Pancreas (tissue), 10 donors: Measurements from ENCODE around the gene TLR2. TPM values are rescaled to one million over a fixed set of nuclear protein-coding genes. Genes with fewer than 3 reads are reported as not detected.

Source experiments
- ATAC-seq, 4 donors: fragments of 200-7000 bp; cut with Tn5 transposase; one replicate each; pipeline versions ENCODE4 v1.8.0 to v1.9.1; 2020; ENCODE audit warnings: mild to moderate bottlenecking in 4 of 4, moderate library complexity in 4 of 4
- DNase-seq, 6 donors: peaks; one replicate each; pipeline ENCODE4 v3.0.0-alpha.2; 2020
- FAIRE-seq: peaks from 2 replicates; lab custom pipeline; 2012; peaks lifted over from hg19 to GRCh38; lab: Jason Lieb, UNC
- H3K27ac ChIP-seq, 4 donors: fragments of 200-600 bp; sonication (generic); 1 replicate in 3 of 4; 2 replicates in 1 of 4; pipeline versions ENCODE4 v1.5.0 to v1.8.0; 2020
- H3K27me3 ChIP-seq, 4 donors: fragments of 200-600 bp; one replicate each; pipeline ENCODE4 v1.8.0; 2021
- H3K36me3 ChIP-seq, 3 donors: fragments of 200-600 bp; sonication (generic) in 1 of 3; one replicate each; pipeline versions ENCODE4 v1.5.0 to v1.8.0; 2020 to 2021
- H3K4me1 ChIP-seq, 3 donors: fragments of 200-600 bp; one replicate each; pipeline ENCODE4 v1.8.0; 2021
- H3K4me3 ChIP-seq, 4 donors: fragments of 200-600 bp; sonication (generic) in 2 of 4; one replicate each; pipeline versions ENCODE4 v1.5.0 to v1.8.0; 2020 to 2021
- H3K9me3 ChIP-seq, 4 donors: fragments of 200-600 bp; one replicate each; pipeline ENCODE4 v1.8.0; 2021
- CTCF ChIP-seq, 4 donors: fragments of 200-600 bp; sonication (generic) in 3 of 4; IDR thresholded peaks; one replicate each; pipeline versions ENCODE4 v1.5.0 to v1.8.0; 2021; ENCODE audit warnings: antibody characterized with exemption in 4 of 4
- WGBS, 2 donors: extraction: QIAGEN DNeasy Blood & Tissue Kit; methylation state at CpG; one replicate each; pipeline ENCODE4 v1.1.7; 2013; 5-methylcytosine and 5-hydroxymethylcytosine counted together
- intact Hi-C, 3 donors: fragments of 100-400 bp; cut with DNase I; formaldehyde crosslinking; loops; one replicate each; pipeline versions ENCODE4 v1.11.1 to v1.14.2; 2022
- polyA plus RNA-seq, 2 donors: library from polyadenylated mRNA; stranded (reverse); fragments of 200-250 nt; gene quantifications; one replicate each; pipeline ENCODE4 v1.2.3, GENCODE V29; 2013
- total RNA-seq, 6 donors: library from RNA; stranded (reverse); fragmentation: NEBNext Ultra II Directional in 4 of 6; extraction: Animal tissue kit (Norgen Biotek cat#: 25700) in 4 of 6; gene quantifications; one replicate each; pipeline versions ENCODE4 v1.2.1 to v1.2.4, GENCODE V29; 2021 to 2023
- donor health status: healthy with polysubstance abuse.
- donor health status: DM: no; HTN: no; CAD: no; lungs with moderate emphysema.
- donor health status: DM: no; HTN: no; CAD: no.
- donor health status: control.
- donor health status: control.
- donor health status: Bipolar disorder and iron deficiency.
- donor health status: DM: yes; HTN: yes; CAD: no.
- donor health status: DM: no; HTN: no; CAD: no.
- donor health status: DM: no; HTN: no; CAD: no.
- donor health status: DM: yes; HTN: yes; CAD: no.

TLR2 gene
- total and polyA plus RNA-seq, 8 donors: 2.3 to 23.9 (median 3.5) TPM

- no peak for FAIRE-seq
- no peaks in the 10 kb centered on the region for H3K4me1 ChIP-seq
- WGBS, 2 donors: 93 to 97% methylated on average over 7 of the region's 7 CpGs
- DNase-seq: no peak
- H3K4me3 ChIP-seq: no peak overlapping the region
- intact Hi-C loops: no loop called here
- ATAC-seq: no peak
- no peaks in the 10 kb centered on the region for H3K36me3 ChIP-seq
- H3K27me3 ChIP-seq: no peaks in the 10 kb centered on the region
- no peak for TF ChIP-seq CTCF (IDR thresholded peaks at IDR 0.05)
- H3K9me3 ChIP-seq: no peaks in the 10 kb centered on the region
- H3K27ac ChIP-seq: no peak overlapping the region
Measured at GRCh38 chr4:153704522-153704921, 20.4 kb downstream of the TLR2 start.

DNA sequence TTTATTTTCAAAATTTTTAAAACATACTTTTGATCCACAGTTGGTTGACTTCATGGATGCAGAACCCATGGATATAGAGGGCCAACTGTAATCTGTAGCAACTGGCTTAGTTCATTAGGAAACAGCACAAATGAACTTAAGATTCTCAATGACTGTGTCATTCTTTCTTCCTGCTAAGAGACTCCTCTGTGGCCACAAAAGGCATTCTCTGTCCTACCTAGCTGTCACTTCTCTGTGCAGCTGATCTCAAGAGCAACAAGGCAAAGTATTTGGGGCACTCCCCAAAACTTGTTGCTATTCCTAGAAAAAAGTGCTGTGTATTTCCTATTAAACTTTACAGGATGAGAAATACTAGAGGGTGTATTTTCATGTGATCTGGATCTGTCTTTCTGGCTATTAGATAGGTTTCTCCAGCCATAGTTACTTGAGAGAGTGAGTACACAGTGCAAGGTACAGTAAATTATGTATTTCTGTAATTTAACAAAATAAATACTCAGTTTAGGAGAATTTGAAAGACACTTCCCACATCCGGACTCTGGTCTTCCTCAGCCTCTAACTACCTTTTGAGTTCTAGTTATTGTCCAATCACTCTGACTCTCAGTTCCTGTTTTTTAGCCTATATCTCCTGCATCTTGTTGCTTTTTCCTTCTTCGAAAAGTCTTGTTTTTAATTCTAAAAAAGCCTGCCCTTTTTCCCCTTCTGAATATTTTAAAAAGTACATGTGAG, 21.8 kb downstream of the TLR2 start:
- H3K27me3 ChIP-seq: no peaks in the 10 kb centered on the region
- DNase-seq (no peak), FAIRE-seq (no peak), ATAC-seq (no peak)
- no peaks in the 10 kb centered on the region for H3K9me3 ChIP-seq
- no peaks in the 10 kb centered on the region for H3K4me1 ChIP-seq
- intact Hi-C loops: no loop called here
- H3K27ac ChIP-seq: no peak overlapping the region
- H3K4me3 ChIP-seq: no peak overlapping the region
- 83 to 89% methylated on average over 2 of the region's 2 CpGs for WGBS, 2 donors
- no peaks in the 10 kb centered on the region for H3K36me3 ChIP-seq
- TF ChIP-seq CTCF (IDR thresholded peaks at IDR 0.05): no peak

GRCh38 chr4:153706519-153706918, 22.4 kb downstream of the TLR2 start:
- Histone ChIP-seq H3K9me3 (no peaks in the 10 kb centered on the region), H3K36me3 (no peaks in the 10 kb centered on the region), H3K4me1 (no peaks in the 10 kb centered on the region), H3K27me3 (no peaks in the 10 kb centered on the region), H3K27ac (no peak overlapping the region), H3K4me3 (no peak overlapping the region)
- ATAC-seq (no peak), DNase-seq (no peak), FAIRE-seq (no peak)
- TF ChIP-seq CTCF (IDR thresholded peaks at IDR 0.05): no peak
- intact Hi-C loops: no loop called here

- H3K4me1 ChIP-seq: no peaks in the 10 kb centered on the region
- ATAC-seq: no peak
- no peak for TF ChIP-seq CTCF (IDR thresholded peaks at IDR 0.05)
- DNase-seq: no peak
- WGBS, 2 donors: 83 to 94% methylated on average over 1 of the region's 1 CpG
- H3K27me3 ChIP-seq: no peaks in the 10 kb centered on the region
- H3K4me3 ChIP-seq: no peak overlapping the region
- intact Hi-C loops: no loop called here
- no peak for FAIRE-seq
- H3K9me3 ChIP-seq: no peaks in the 10 kb centered on the region
- H3K27ac ChIP-seq: no peak overlapping the region
- no peaks in the 10 kb centered on the region for H3K36me3 ChIP-seq
Measured at GRCh38 chr4:153710681-153711080, 26.6 kb downstream of the TLR2 start.

GRCh38 chr4:153713866-153714646, 30.0 kb downstream of the TLR2 start:
- FAIRE-seq (no peak), DNase-seq (no peak), ATAC-seq (peak in 2 of 4 donors; percentile 32 to 53)
- Histone ChIP-seq H3K4me3 (no peak overlapping the region), H3K27me3 (no peaks in the 10 kb centered on the region), H3K9me3 (no peaks in the 10 kb centered on the region), H3K36me3 (no peaks in the 10 kb centered on the region), H3K4me1 (no peaks in the 10 kb centered on the region), H3K27ac (no peak overlapping the region)
- no peak for TF ChIP-seq CTCF (IDR thresholded peaks at IDR 0.05)
- whole genome bisulfite sequencing, 2 donors: 78 to 87% methylated on average over 2 of the region's 2 CpGs
- intact Hi-C loops: no loop called here
